Measurements from ENCODE around the gene QRICH1.

Gene QRICH1

GRCh38 chr3:49032646-49033304 lies 61.1 kb downstream of the QRICH1 start:
- no peak for DNase-seq (ENCODE audit: low spot score)

- no peak for DNase-seq (ENCODE audit: low spot score)
These were observed 63.5 kb downstream of the QRICH1 start for GRCh38 chr3:49030321-49030720.

- DNase-seq (ENCODE audit: low spot score): no peak
These were observed 64.3 kb downstream of the QRICH1 start for GRCh38 chr3:49029563-49029884.

GRCh38 chr3:49028673-49029562 lies 65.0 kb downstream of the QRICH1 start, which contains the start of gene IMPDH2:
Gene IMPDH2, minus strand, starts transcription at chr3:49029398. Its CDS starts 48 bp downstream, at chr3:49029350.
- DNase-seq (ENCODE audit: low spot score): peak; percentile 94

- DNase-seq (ENCODE audit: low spot score): no peak
These were observed 65.6 kb downstream of the QRICH1 start for GRCh38 chr3:49028298-49028672.

GRCh38 chr3:49027634-49028033 lies 66.2 kb downstream of the QRICH1 start:
- no peak for DNase-seq (ENCODE audit: low spot score)

- no peak for DNase-seq (ENCODE audit: low spot score)
These were observed 67.3 kb downstream of the QRICH1 start for GRCh38 chr3:49026536-49026935.

GRCh38 chr3:49025793-49026520 lies 67.9 kb downstream of the QRICH1 start:
- no peak for DNase-seq (ENCODE audit: low spot score)

GRCh38 chr3:49025005-49025792 lies 68.7 kb downstream of the QRICH1 start:
- DNase-seq (ENCODE audit: low spot score): no peak

- no peak for DNase-seq (ENCODE audit: low spot score)
These were observed 69.4 kb downstream of the QRICH1 start for GRCh38 chr3:49024449-49024848.

- DNase-seq (ENCODE audit: low spot score): no peak
These were observed 70.1 kb downstream of the QRICH1 start for GRCh38 chr3:49023775-49024174.

GRCh38 chr3:49022688-49023171 lies 71.1 kb downstream of the QRICH1 start:
- no peak for DNase-seq (ENCODE audit: low spot score)

GRCh38 chr3:49021813-49022687 lies 71.8 kb downstream of the QRICH1 start, which contains the start of gene NDUFAF3:
Gene NDUFAF3, plus strand, starts transcription at chr3:49022121. Its CDS starts 24 bp downstream, at chr3:49022145.
- peak; percentile 93 for DNase-seq (ENCODE audit: low spot score)

GRCh38 chr3:49021213-49021812 lies 72.6 kb downstream of the QRICH1 start:
- peak; percentile 99 for DNase-seq (ENCODE audit: low spot score)

GRCh38 chr3:49020330-49021212 lies 73.3 kb downstream of the QRICH1 start:
- DNase-seq (ENCODE audit: low spot score): no peak

GRCh38 chr3:49019941-49020329 lies 73.9 kb downstream of the QRICH1 start:
- no peak for DNase-seq (ENCODE audit: low spot score)

GRCh38 chr3:49018707-49019006 lies 75.2 kb downstream of the QRICH1 start:
- DNase-seq (ENCODE audit: low spot score): no peak

- DNase-seq (ENCODE audit: low spot score): peak; percentile 56
These were observed 75.7 kb downstream of the QRICH1 start, which contains the start of gene DALRD3 for GRCh38 chr3:49017971-49018706. Gene DALRD3, minus strand, starts transcription at chr3:49018580. Its CDS starts 16 bp downstream, at chr3:49018564.

Data from CD4-positive, alpha-beta T cell treated with Interleukin-15 for 4 hours (primary cell).